OCI-M2 (cell line): ENCODE measurements around the gene PDLIM3.
"Not testable (repeated sequence)": the region's sequence is repeated elsewhere in the genome, so short reads cannot be mapped to it uniquely, and the experiment has no call there.

Source experiments
- DNase-seq: peaks from one replicate; lab custom pipeline; 2025; ENCODE audit not compliant: unreplicated experiment; lab: John Stamatoyannopoulos, UW

Gene PDLIM3

GRCh38 chr4:185534866-185535611 is at the start of gene PDLIM3:
Gene PDLIM3 (minus strand): TSS chr4:185535507. CDS start chr4:185535434, 73 bp downstream.
- DNase-seq: no peak

GRCh38 chr4:185583813-185584212 is 48.5 kb upstream of the PDLIM3 start:
- no peak for DNase-seq

GRCh38 chr4:185582651-185583400 is 47.5 kb upstream of the PDLIM3 start:
- no peak for DNase-seq

GRCh38 chr4:185580699-185581098 is 45.4 kb upstream of the PDLIM3 start:
- no peak for DNase-seq

GRCh38 chr4:185578284-185578683 is 43.0 kb upstream of the PDLIM3 start:
- DNase-seq: no peak

- no peak for DNase-seq
Measured at GRCh38 chr4:185576962-185577950, 41.9 kb upstream of the PDLIM3 start.

- no peak for DNase-seq
Measured at GRCh38 chr4:185576314-185576961, 41.1 kb upstream of the PDLIM3 start.

GRCh38 chr4:185573651-185574199 is 38.4 kb upstream of the PDLIM3 start:
- no peak for DNase-seq

GRCh38 chr4:185570727-185571126 is 35.4 kb upstream of the PDLIM3 start:
- no peak for DNase-seq

- DNase-seq: no peak
Measured at GRCh38 chr4:185567381-185568376, 32.4 kb upstream of the PDLIM3 start.

GRCh38 chr4:185566972-185567371 is 31.7 kb upstream of the PDLIM3 start:
- no peak for DNase-seq

- no peak for DNase-seq
Measured at GRCh38 chr4:185566425-185566824, 31.1 kb upstream of the PDLIM3 start.

GRCh38 chr4:185565696-185566095 is 30.4 kb upstream of the PDLIM3 start:
- no peak for DNase-seq

- DNase-seq: no peak
Measured at GRCh38 chr4:185564349-185564748, 29.0 kb upstream of the PDLIM3 start.

- DNase-seq: no peak
Measured at GRCh38 chr4:185562531-185562930, 27.2 kb upstream of the PDLIM3 start.

- DNase-seq: no peak
Measured at GRCh38 chr4:185560316-185560715, 25.0 kb upstream of the PDLIM3 start.

- DNase-seq: no peak
Measured at GRCh38 chr4:185559915-185560281, 24.6 kb upstream of the PDLIM3 start.

- DNase-seq: not testable (repeated sequence)
Measured at GRCh38 chr4:185559251-185559914, 24.1 kb upstream of the PDLIM3 start.
